ENCODE results near the gene OPA1.

Gene OPA1

GRCh38 chr3:193743702-193744047, 150.7 kb downstream of the OPA1 start:
- H3K4me3 Mint-ChIP-seq, result peak overlapping the region; percentile 30
- peaks cover 2% of the 10 kb centered on the region for H3K27me3 Mint-ChIP-seq
- H3K36me3 Mint-ChIP-seq, result no peaks in the 10 kb centered on the region
- H3K27ac Mint-ChIP-seq, result no peak overlapping the region
- peaks cover 5% of the 10 kb centered on the region for H3K4me1 Mint-ChIP-seq (ENCODE audit: low read depth)
- H3K9me3 Mint-ChIP-seq (ENCODE audit: low read depth), result no peaks in the 10 kb centered on the region

- H3K9me3 Mint-ChIP-seq (ENCODE audit: low read depth), result no peaks in the 10 kb centered on the region
- H3K27me3 Mint-ChIP-seq, result peaks cover 2% of the 10 kb centered on the region
- no peak overlapping the region for H3K27ac Mint-ChIP-seq
- H3K4me3 Mint-ChIP-seq, result peak overlapping the region; percentile 30
- peaks cover 5% of the 10 kb centered on the region for H3K4me1 Mint-ChIP-seq (ENCODE audit: low read depth)
- H3K36me3 Mint-ChIP-seq, result no peaks in the 10 kb centered on the region
These were observed 151.2 kb downstream of the OPA1 start for GRCh38 chr3:193744048-193744821.

GRCh38 chr3:193744822-193745684, 152.0 kb downstream of the OPA1 start:
- no peak overlapping the region for H3K27ac Mint-ChIP-seq
- H3K9me3 Mint-ChIP-seq (ENCODE audit: low read depth), result no peaks in the 10 kb centered on the region
- peaks cover 5% of the 10 kb centered on the region for H3K4me1 Mint-ChIP-seq (ENCODE audit: low read depth)
- peaks cover 2% of the 10 kb centered on the region for H3K27me3 Mint-ChIP-seq
- no peak overlapping the region for H3K4me3 Mint-ChIP-seq
- H3K36me3 Mint-ChIP-seq, result no peaks in the 10 kb centered on the region

GRCh38 chr3:193746832-193747231, 153.8 kb downstream of the OPA1 start:
- Mint-ChIP-seq H3K4me1 (ENCODE audit: low read depth) (peaks cover 5% of the 10 kb centered on the region), H3K27ac (no peak overlapping the region), H3K9me3 (ENCODE audit: low read depth) (no peaks in the 10 kb centered on the region), H3K27me3 (peaks cover 3% of the 10 kb centered on the region), H3K4me3 (no peak overlapping the region), H3K36me3 (peaks cover 2% of the 10 kb centered on the region)
